HUDEP-2 (cell line): Measurements from ENCODE around the gene TOR2A.

Source experiments
- DNase-seq, 76 experiments: peaks; one replicate each; lab custom pipeline; 2025; ENCODE audit not compliant: unreplicated experiment in 76 of 76; lab: John Stamatoyannopoulos, UW

TOR2A gene

GRCh38 chr9:127744398-127745110 is 9.5 kb upstream of the TOR2A start:
- DNase-seq: no peak

- no peak for DNase-seq
Measured at GRCh38 chr9:127742435-127743088, 7.5 kb upstream of the TOR2A start.

DNA sequence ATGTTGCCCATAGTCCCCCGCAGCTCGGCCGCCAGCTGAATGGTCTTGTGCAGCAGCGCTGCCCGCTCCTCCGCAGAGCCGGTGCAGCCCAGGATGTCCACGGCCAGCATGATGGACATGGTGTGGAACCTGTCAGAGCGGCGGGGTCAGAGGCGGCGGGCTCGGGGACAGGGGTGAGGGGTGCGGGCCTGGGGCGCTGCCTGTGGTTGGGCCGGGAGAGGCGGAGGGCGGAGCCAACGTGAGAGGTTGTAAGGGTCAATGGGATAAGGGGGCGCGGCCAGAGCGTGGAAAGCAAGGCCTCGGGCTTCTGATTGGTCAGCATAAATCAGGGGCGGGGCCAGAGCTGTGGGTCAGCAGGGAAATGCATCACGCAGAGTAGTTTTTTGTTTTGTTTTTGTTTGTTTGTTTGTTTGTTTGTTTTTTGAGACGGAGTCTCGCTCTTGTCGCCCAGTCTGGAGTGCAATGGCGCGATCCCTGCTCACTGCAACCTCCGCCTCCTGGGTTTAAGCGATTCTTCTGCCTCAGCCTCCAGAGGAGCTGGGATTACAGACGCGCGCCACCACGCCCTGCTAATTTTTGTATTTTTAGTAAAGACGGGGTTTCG is 6.8 kb upstream of the TOR2A start:
- DNase-seq: no peak

- DNase-seq: no peak
Measured at GRCh38 chr9:127739614-127740330, 4.7 kb upstream of the TOR2A start.

DNA sequence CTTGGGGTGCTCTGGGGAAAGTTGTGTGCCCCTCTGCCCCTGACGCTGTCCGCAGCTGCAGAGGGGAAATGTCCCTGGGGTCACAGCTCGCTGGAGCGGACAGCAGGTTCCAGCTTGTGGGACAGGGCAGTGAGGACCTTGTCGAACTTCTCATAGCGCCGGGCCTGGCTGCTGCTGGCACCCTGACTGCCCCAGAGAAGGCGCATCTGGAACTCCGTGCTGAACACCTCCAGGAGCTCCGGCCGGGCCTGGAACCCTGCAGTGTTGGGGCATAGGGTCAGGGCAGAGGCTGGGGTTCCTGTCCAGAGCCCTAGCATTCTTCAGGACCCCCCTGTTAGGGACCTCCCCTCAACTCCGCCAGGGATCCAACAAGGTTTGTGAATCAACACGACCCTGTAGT is 3.6 kb upstream of the TOR2A start:
- no peak for DNase-seq

DNA sequence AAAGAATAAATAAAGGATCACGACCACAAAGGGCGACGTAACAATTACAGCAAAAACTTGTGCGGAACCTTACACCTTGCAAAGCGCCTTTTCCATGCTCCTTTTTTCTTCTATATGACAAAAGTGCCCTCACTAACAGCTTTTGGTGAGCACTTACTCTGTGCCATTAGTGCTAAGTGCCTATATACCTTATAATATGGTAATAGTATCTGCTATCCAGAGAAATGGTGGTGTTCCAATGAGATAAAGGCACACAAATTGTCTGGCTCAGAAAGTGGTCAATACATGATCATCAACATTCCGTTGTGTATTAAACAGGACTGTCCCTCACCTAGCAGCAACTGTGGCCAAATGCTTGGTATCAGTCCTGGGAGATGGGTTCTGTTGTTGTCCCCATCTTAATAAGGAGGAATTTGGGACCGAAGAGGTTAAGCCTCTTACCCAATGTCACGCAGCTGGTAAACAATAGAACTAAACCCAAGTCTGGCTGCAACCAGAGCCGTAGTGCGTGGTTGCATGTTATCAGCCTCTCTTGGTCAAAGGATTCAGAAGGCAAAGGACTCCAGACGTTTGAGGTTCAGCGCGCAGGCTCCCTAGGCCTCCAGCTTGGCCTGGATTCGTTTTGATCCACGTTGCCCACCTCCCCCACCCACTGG is 564 bp upstream of the TOR2A start:
- no peak for DNase-seq

- no peak for DNase-seq
Measured at GRCh38 chr9:127734247-127734746, 797 bp downstream of the TOR2A start.

GRCh38 chr9:127733614-127734013 is 1.5 kb downstream of the TOR2A start:
- DNase-seq: no peak

GRCh38 chr9:127732444-127732843 is 2.6 kb downstream of the TOR2A start:
- DNase-seq: no peak

DNA sequence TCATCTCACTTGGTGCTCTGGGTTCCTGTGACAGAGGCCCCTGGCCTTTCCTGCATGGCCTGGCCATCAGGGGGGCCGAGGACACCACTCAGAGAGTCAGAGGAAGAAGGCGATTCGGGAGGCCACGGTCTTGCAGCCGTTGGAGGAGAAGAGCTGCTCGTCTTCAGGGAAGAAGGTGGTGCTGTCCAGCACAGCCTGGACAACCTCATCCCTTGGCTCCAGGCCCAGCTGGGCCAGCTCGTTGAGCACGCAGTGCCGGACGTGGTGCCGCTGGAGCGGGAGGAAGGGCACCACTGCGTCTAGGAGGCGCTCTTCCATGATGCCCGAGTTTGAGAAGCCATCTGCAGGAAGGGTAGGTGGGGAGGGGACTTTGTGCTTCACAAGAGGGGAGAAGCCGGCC is 3.2 kb downstream of the TOR2A start:
- no peak for DNase-seq

- no peak for DNase-seq
Measured at GRCh38 chr9:127730799-127731410, 4.2 kb downstream of the TOR2A start.

GRCh38 chr9:127730262-127730661 is 4.8 kb downstream of the TOR2A start:
- no peak for DNase-seq

DNA sequence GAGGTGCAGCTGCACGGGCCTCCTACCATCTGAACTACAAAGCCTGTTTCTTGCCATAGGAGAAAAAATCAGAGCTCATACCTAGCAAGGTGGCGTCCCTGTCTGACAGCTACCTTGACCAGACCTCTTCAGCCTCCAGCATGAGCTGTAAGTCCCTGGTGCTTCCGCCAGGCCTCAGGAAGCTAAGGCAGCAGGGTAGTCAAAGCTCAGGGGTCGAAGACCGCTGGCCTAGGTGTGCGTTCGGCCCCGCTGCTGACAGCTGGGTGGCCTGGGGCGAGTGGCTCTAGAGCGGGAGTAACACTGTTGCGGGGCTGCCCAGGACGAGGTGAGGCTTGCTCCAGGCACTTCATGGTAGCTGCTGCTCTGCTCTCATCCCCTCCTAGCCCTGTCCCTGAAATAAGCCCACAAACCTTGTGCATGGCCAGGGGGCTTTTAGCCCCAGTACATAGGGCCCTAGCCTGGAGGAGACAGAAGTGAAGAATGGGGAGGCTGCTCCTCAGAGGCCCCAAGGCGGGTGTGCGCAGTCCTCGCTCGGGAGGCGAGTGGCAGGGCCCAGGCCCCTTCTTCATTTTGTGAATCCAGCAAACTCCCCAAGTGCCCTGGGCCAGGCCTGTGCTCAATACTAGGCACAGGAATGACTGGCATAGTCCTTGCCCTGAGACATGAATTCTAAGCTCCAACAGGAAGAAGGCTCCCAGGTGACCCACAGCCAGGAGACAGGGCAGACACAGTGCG is 5.4 kb downstream of the TOR2A start:
- no peak for DNase-seq

- no peak for DNase-seq
Measured at GRCh38 chr9:127728808-127729207, 6.3 kb downstream of the TOR2A start.

GRCh38 chr9:127726871-127727270 is 8.2 kb downstream of the TOR2A start:
- no peak for DNase-seq

DNA sequence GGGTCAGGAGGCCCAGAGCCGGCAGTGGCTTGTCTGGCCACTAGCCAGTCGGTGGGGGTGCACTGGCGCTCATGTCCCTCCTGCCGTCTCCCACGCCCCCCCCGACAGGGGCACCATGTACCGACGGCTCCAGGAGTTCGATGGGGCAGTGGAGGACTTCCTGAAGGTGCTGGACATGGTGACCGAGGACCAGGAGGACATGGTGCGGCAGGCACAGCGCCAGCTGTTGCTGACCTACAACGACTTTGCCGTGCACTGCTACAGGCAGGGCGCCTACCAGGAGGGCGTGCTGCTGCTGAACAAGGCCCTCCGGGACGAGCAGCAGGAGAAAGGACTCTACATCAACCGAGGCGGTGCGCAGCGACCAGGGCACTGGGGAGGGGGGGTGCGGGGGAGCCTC is 11.1 kb downstream of the TOR2A start:
- DNase-seq: no peak

- DNase-seq: no peak
Measured at GRCh38 chr9:127723444-127723843, 11.7 kb downstream of the TOR2A start.

GRCh38 chr9:127723013-127723412 is 12.1 kb downstream of the TOR2A start:
- no peak for DNase-seq

DNA sequence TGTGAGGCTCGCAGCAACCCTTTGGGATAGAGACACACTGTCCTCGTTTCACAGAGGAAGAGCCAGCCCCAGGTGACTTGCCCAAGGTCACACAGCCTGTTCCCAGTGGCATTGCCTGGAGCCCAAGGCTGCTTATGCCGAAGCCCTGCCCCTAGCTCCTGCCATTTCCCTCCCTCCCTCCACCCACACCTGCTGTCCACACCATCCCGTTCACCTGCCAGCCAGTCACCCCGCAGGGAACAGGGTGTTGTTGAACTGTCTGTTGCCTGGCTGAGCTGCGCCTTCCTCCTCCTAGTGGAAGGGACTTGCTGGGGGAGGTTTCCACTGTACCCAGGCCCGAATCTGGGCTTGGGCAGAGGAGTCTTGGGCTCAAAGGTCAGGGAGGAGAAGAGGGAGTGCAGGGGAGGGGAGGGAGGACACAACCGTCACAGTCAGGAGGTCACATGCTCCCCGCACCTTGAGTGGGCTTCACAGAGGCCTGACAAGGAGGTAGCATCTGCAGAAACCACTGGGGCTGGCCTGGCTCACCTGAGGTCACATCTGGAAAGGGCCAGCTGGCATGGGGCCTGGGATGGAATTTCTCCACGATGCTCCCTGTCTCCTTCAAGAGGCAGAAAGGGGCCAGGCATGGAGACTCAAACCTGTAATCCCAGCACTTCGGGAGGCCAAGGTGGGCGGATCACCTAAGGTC is 12.9 kb downstream of the TOR2A start:
- no peak for DNase-seq
